Nephron (organoid): Measurements from ENCODE around the gene LIG1.

Experiments
- H3K27ac Mint-ChIP-seq, 3 experiments: 2 replicates each; pipeline ENCODE4 v1.8.0; 2020; ENCODE audit warnings: mixed read lengths in 3 of 3, mild to moderate bottlenecking in 2 of 3, moderate library complexity in 1 of 3
- H3K27me3 Mint-ChIP-seq: 2 replicates; pipeline ENCODE4 v1.8.0; 2021; ENCODE audit warnings: low read depth, mild to moderate bottlenecking, moderate library complexity, mixed read lengths
- H3K36me3 Mint-ChIP-seq: 2 replicates; pipeline ENCODE4 v1.8.0; 2020; ENCODE audit warnings: low read depth, mixed read lengths
- H3K4me1 Mint-ChIP-seq: 2 replicates; pipeline ENCODE4 v1.8.0; 2020; ENCODE audit warnings: mixed read lengths
- H3K4me3 Mint-ChIP-seq, 3 experiments: 2 replicates each; pipeline ENCODE4 v1.8.0; 2020; ENCODE audit warnings: mild to moderate bottlenecking in 3 of 3, mixed read lengths in 3 of 3, moderate library complexity in 2 of 3
- H3K9me3 Mint-ChIP-seq: 2 replicates; pipeline ENCODE4 v1.8.0; 2020; ENCODE audit warnings: mixed read lengths
- TF ChIP-seq, protein P1 (sequence below), 3 experiments: fragments of 200-600 bp; sonication (generic); IDR thresholded peaks; one replicate each; pipeline ENCODE4 v1.5.0; 2021; ENCODE audit warnings: antibody characterized with exemption in 3 of 3; ENCODE audit not compliant: unreplicated experiment in 3 of 3

Gene LIG1

DNA sequence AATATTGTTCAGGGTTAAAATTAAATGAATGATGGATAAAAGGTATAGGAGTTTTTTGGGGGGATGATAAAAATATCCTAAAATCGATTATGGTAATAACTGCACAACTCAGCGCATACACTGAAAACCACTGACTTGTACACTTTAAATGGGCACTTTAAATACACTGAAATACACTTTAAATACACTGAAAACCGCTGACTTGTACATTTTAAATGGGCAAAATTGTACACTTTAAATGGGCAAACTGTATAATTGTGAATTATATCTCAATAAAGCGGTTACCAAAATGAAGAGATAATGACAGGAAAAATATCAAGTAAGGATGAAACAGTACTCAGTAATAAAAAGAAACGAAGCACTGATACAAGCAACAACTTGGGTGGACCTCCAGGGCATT, 1.5 kb downstream of the LIG1 start:
- H3K27ac Mint-ChIP-seq = peak overlapping the region; percentile 22 to 92 (median 89)
- no peaks in the 10 kb centered on the region for H3K9me3 Mint-ChIP-seq
- H3K4me3 Mint-ChIP-seq = peak overlapping the region; percentile 89 to 97 (median 90)
- peaks cover 11% of the 10 kb centered on the region for H3K4me1 Mint-ChIP-seq
- TF ChIP-seq, protein P1, sequence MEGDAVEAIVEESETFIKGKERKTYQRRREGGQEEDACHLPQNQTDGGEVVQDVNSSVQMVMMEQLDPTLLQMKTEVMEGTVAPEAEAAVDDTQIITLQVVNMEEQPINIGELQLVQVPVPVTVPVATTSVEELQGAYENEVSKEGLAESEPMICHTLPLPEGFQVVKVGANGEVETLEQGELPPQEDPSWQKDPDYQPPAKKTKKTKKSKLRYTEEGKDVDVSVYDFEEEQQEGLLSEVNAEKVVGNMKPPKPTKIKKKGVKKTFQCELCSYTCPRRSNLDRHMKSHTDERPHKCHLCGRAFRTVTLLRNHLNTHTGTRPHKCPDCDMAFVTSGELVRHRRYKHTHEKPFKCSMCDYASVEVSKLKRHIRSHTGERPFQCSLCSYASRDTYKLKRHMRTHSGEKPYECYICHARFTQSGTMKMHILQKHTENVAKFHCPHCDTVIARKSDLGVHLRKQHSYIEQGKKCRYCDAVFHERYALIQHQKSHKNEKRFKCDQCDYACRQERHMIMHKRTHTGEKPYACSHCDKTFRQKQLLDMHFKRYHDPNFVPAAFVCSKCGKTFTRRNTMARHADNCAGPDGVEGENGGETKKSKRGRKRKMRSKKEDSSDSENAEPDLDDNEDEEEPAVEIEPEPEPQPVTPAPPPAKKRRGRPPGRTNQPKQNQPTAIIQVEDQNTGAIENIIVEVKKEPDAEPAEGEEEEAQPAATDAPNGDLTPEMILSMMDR (IDR thresholded peaks at IDR 0.05; ENCODE audit: unreplicated experiment in 3 of 3) = no peak
- no peaks in the 10 kb centered on the region for H3K27me3 Mint-ChIP-seq
- peaks cover 24% of the 10 kb centered on the region for H3K36me3 Mint-ChIP-seq

DNA sequence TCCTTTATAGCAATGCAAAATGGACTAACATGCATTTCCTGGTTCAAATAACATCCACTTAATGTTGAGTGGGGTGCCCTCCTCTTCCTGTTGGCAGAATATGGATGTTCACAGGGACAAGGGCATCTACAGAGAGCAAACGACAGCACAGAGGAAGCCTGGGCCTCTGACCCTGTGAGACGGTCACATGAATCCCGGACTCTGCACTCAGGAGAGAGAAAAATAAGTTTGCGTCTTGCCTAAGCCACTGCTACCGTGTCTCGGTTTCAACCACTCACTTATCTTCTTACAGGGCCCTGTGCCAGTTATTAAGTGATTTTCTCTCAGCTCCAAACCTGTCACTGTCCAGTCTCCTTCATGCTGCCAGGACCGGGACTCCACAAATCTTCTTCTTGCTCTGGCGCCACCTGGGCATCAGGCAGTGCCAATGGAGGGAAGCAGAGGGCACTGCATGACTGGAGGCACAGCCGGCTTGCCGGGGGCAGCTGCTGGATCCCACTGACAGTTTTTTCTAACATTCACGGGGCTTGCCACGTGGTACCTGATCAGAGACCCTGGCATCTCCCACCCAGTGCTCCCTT, 11.8 kb downstream of the LIG1 start:
- TF ChIP-seq, protein P1 (IDR thresholded peaks at IDR 0.05; ENCODE audit: unreplicated experiment in 3 of 3) = no peak
- Mint-ChIP-seq H3K36me3 (peaks cover 42% of the 10 kb centered on the region), H3K27me3 (no peaks in the 10 kb centered on the region), H3K9me3 (no peaks in the 10 kb centered on the region), H3K4me3 (no peak overlapping the region), H3K4me1 (no peaks in the 10 kb centered on the region), H3K27ac (no peak overlapping the region)

DNA sequence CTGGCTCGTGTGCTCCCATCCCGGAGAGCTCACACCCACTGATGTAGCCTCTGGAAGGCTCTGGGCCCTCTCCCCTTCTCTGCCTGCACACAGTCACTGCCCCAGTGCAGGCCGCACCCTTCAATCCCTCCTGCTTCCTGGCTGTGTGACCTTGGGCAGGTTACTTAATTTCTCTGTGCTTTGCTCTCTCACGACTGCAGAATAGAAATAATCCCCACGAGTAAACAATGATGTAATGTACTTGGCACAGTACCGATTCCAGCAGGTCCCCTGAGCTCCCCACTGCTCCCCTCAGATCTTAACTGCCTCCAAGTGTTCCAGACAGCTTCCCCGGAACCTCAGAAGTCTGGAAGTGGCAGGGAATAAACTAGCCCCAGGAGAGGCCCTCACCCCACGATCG, 16.1 kb downstream of the LIG1 start:
- TF ChIP-seq, protein P1 (IDR thresholded peaks at IDR 0.05; ENCODE audit: unreplicated experiment in 3 of 3) = no peak
- Mint-ChIP-seq H3K36me3 (peaks cover 34% of the 10 kb centered on the region), H3K27ac (no peak overlapping the region), H3K4me3 (no peak overlapping the region), H3K27me3 (no peaks in the 10 kb centered on the region), H3K4me1 (peaks cover 5% of the 10 kb centered on the region), H3K9me3 (no peaks in the 10 kb centered on the region)

DNA sequence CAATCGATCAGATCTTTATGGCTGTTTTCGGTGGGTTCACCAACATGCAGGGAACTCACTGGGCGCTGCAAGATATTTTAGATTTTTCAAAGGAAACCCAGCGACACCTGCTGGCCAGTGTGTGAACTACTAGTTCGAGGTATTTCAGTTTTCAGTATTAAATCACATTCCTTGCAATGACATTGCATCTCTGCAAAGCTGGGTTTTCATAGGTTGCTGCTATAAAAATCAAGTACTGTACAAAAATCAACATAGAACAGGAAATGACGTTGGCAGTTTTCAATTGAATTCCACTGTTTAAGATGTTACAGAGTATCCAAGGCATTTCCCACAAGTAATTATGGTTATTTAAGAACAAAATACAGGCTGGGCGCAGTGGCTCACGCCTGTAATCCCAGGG, 17.6 kb downstream of the LIG1 start:
- TF ChIP-seq, protein P1 (IDR thresholded peaks at IDR 0.05; ENCODE audit: unreplicated experiment in 3 of 3) = peak; percentile 76 to 87 (median 79)
- peaks cover 23% of the 10 kb centered on the region for H3K36me3 Mint-ChIP-seq
- H3K27me3 Mint-ChIP-seq = no peaks in the 10 kb centered on the region
- peak overlapping the region in 1 of 3 experiments; percentile 2 for H3K27ac Mint-ChIP-seq
- H3K4me1 Mint-ChIP-seq = peaks cover 5% of the 10 kb centered on the region
- no peak overlapping the region for H3K4me3 Mint-ChIP-seq
- no peaks in the 10 kb centered on the region for H3K9me3 Mint-ChIP-seq

DNA sequence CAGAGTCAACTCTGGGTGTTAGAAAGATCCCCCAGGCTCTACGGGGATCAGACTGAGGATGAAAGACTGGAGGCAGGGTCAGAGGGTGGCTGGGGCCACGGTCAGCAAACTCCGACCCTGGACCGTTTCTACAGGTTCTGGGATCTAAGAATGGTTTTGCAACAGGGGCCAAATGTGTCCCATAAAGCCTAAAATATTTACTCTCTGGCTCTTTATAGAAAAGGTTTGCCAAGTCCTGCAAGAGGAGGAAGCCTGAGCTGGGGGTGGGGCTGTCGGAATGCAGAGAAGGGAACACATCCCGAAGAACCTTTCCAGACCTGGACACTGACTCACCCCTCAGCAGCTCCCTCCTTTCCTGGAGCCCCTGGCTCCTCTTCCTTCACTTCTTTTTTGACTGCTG, 20.7 kb downstream of the LIG1 start:
- TF ChIP-seq, protein P1 (IDR thresholded peaks at IDR 0.05; ENCODE audit: unreplicated experiment in 3 of 3) = no peak
- peak overlapping the region in 1 of 3 experiments; percentile 40 for H3K27ac Mint-ChIP-seq
- peaks cover 5% of the 10 kb centered on the region for H3K4me1 Mint-ChIP-seq
- H3K9me3 Mint-ChIP-seq = no peaks in the 10 kb centered on the region
- no peaks in the 10 kb centered on the region for H3K27me3 Mint-ChIP-seq
- no peak overlapping the region for H3K4me3 Mint-ChIP-seq
- H3K36me3 Mint-ChIP-seq = peaks cover 24% of the 10 kb centered on the region

DNA sequence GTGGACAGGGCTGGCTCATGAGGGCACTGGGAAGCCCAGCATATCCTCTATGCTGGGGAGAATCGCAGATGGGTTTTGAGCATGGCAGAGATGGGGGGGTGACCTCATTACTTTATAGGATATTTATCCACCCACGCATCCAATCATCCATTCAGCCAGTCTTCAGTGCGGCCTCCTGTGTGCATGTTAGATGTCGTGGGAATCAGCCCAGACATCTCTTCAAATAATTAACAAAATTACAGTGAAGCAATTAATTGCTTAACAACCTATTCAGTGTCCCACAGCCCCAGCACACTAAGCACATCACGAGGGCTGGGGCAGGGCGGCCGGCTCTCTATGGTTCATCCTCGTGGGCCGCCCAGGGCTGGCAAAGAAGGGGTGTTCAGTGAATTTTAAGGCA, 21.6 kb downstream of the LIG1 start:
- H3K27ac Mint-ChIP-seq = peak overlapping the region in 1 of 3 experiments; percentile 40
- H3K36me3 Mint-ChIP-seq = peaks cover 31% of the 10 kb centered on the region
- H3K4me3 Mint-ChIP-seq = no peak overlapping the region
- H3K27me3 Mint-ChIP-seq = no peaks in the 10 kb centered on the region
- TF ChIP-seq, protein P1 (IDR thresholded peaks at IDR 0.05; ENCODE audit: unreplicated experiment in 3 of 3) = no peak
- peaks cover 5% of the 10 kb centered on the region for H3K4me1 Mint-ChIP-seq
- H3K9me3 Mint-ChIP-seq = no peaks in the 10 kb centered on the region
